ENCODE measurements around the gene PIEZO2.
"Not testable (repeated sequence)": the region's sequence is repeated elsewhere in the genome, so short reads cannot be mapped to it uniquely, and the experiment has no call there.

DNA sequence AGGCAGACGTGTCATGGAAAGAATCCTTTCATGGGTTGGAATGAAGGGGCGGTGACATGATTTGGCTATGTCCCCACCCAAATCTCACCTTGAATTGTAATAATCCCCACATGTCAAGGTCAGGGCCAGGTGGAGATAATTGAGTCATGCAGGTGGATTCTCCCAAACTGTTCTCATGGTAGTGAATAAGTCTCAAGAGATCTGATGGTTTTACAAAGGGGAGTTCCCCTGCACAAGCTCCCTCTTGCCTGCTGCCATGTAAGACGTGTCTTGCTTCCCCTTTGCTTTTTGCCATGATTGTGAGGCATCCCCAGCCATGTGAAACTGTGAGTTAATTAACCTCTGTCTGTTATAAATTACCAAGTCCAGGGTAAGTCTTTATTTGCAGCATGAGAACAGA lies 215.7 kb downstream of the PIEZO2 start:
- TF ChIP-seq, protein P1, sequence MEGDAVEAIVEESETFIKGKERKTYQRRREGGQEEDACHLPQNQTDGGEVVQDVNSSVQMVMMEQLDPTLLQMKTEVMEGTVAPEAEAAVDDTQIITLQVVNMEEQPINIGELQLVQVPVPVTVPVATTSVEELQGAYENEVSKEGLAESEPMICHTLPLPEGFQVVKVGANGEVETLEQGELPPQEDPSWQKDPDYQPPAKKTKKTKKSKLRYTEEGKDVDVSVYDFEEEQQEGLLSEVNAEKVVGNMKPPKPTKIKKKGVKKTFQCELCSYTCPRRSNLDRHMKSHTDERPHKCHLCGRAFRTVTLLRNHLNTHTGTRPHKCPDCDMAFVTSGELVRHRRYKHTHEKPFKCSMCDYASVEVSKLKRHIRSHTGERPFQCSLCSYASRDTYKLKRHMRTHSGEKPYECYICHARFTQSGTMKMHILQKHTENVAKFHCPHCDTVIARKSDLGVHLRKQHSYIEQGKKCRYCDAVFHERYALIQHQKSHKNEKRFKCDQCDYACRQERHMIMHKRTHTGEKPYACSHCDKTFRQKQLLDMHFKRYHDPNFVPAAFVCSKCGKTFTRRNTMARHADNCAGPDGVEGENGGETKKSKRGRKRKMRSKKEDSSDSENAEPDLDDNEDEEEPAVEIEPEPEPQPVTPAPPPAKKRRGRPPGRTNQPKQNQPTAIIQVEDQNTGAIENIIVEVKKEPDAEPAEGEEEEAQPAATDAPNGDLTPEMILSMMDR (IDR thresholded peaks at IDR 0.05) = not testable (repeated sequence)
- not testable (repeated sequence) for TF ChIP-seq EZH2 (IDR thresholded peaks at IDR 0.05; ENCODE audit: borderline replicate concordance, insufficient read depth, low read depth, low read length, poor library complexity, severe bottlenecking)

Data from B cell (primary cell).